ENCODE data around the gene DCDC2.
A peak's percentile ranks its signal among the peaks of the same experiment; 100 is the strongest.

DCDC2 gene

GRCh38 chr6:24139639-24140038 is 218.2 kb downstream of the DCDC2 start:
- no peak overlapping the region for H3K4me3 Mint-ChIP-seq
- H3K27ac Mint-ChIP-seq = no peak overlapping the region
- H3K36me3 Mint-ChIP-seq = no peaks in the 10 kb centered on the region
- ATAC-seq (ENCODE audit: low read depth) (no peak), DNase-seq (ENCODE audit: low spot score in 2 of 2) (no peak)
- H3K9me3 Mint-ChIP-seq = peaks cover 11% of the 10 kb centered on the region
- H3K4me1 Mint-ChIP-seq = no peaks in the 10 kb centered on the region
- no peaks in the 10 kb centered on the region for H3K27me3 Mint-ChIP-seq

GRCh38 chr6:24139080-24139479 is 218.8 kb downstream of the DCDC2 start:
- H3K27ac Mint-ChIP-seq = no peak overlapping the region
- ATAC-seq (ENCODE audit: low read depth) = no peak

GRCh38 chr6:24131751-24132150 is 226.1 kb downstream of the DCDC2 start:
- Mint-ChIP-seq H3K4me3 (no peak overlapping the region), H3K9me3 (peaks cover 8% of the 10 kb centered on the region), H3K36me3 (no peaks in the 10 kb centered on the region), H3K4me1 (no peaks in the 10 kb centered on the region), H3K27me3 (peaks cover 4% of the 10 kb centered on the region), H3K27ac (no peak overlapping the region)
- no peak for DNase-seq (ENCODE audit: low spot score in 2 of 2)
- ATAC-seq (ENCODE audit: low read depth) = no peak

More at GRCh38 chr6:24139080-24139479, 218.8 kb downstream of the DCDC2 start:
- peaks cover 11% of the 10 kb centered on the region for H3K9me3 Mint-ChIP-seq
- H3K4me1 Mint-ChIP-seq = no peaks in the 10 kb centered on the region
- no peak overlapping the region for H3K4me3 Mint-ChIP-seq
- H3K27me3 Mint-ChIP-seq = peaks cover 3% of the 10 kb centered on the region
- no peaks in the 10 kb centered on the region for H3K36me3 Mint-ChIP-seq
- DNase-seq (ENCODE audit: low spot score in 2 of 2) = no peak

- ATAC-seq (ENCODE audit: low read depth) (no peak), DNase-seq (ENCODE audit: low spot score in 2 of 2) (no peak)
- Mint-ChIP-seq H3K9me3 (peaks cover 7% of the 10 kb centered on the region), H3K4me3 (no peak overlapping the region), H3K4me1 (peaks cover 2% of the 10 kb centered on the region), H3K36me3 (peaks cover 2% of the 10 kb centered on the region), H3K27me3 (peaks cover 7% of the 10 kb centered on the region), H3K27ac (no peak overlapping the region)
Measured at GRCh38 chr6:24127316-24127715, 230.5 kb downstream of the DCDC2 start.

- ATAC-seq (ENCODE audit: low read depth) = no peak
- DNase-seq (ENCODE audit: low spot score in 2 of 2) = peak in 1 of 2 donors; percentile 0
Measured at GRCh38 chr6:24126586-24127192, 231.2 kb downstream of the DCDC2 start.

GRCh38 chr6:24125980-24126379 is 231.9 kb downstream of the DCDC2 start, which contains the start of gene NRSN1:
Gene NRSN1, plus strand, starts transcription at chr6:24126215. Its CDS starts 8,113 bp downstream, at chr6:24134328.
- peaks cover 7% of the 10 kb centered on the region for H3K9me3 Mint-ChIP-seq
- H3K4me3 Mint-ChIP-seq = no peak within 1 kb of the TSS
- H3K4me1 Mint-ChIP-seq = peaks cover 2% of the 10 kb centered on the region
- peaks cover 2% of the 10 kb centered on the region for H3K36me3 Mint-ChIP-seq
- H3K27me3 Mint-ChIP-seq = peaks cover 7% of the 10 kb centered on the region
- DNase-seq (ENCODE audit: low spot score in 2 of 2) (no peak), ATAC-seq (ENCODE audit: low read depth) (no peak)
- no peak within 1 kb of the TSS for H3K27ac Mint-ChIP-seq

More at GRCh38 chr6:24126586-24127192, 231.2 kb downstream of the DCDC2 start:
- H3K27ac Mint-ChIP-seq = no peak overlapping the region
- peaks cover 7% of the 10 kb centered on the region for H3K9me3 Mint-ChIP-seq
- H3K27me3 Mint-ChIP-seq = peaks cover 7% of the 10 kb centered on the region
- no peak overlapping the region for H3K4me3 Mint-ChIP-seq
- H3K36me3 Mint-ChIP-seq = peaks cover 2% of the 10 kb centered on the region
- H3K4me1 Mint-ChIP-seq = peaks cover 2% of the 10 kb centered on the region

GRCh38 chr6:24122139-24122538 is 235.7 kb downstream of the DCDC2 start:
- ATAC-seq (ENCODE audit: low read depth) (no peak), DNase-seq (ENCODE audit: low spot score in 2 of 2) (no peak)
- Mint-ChIP-seq H3K9me3 (peaks cover 5% of the 10 kb centered on the region), H3K4me1 (peaks cover 2% of the 10 kb centered on the region), H3K36me3 (peaks cover 2% of the 10 kb centered on the region), H3K27ac (no peak overlapping the region), H3K4me3 (no peak overlapping the region), H3K27me3 (peaks cover 7% of the 10 kb centered on the region)
